ENCODE data around the gene TBC1D22A. TPM values are rescaled to one million over a fixed set of nuclear protein-coding genes. Genes with fewer than 3 reads are reported as not detected.

Gene TBC1D22A
- total and polyA plus RNA-seq, 2 experiments from 2014 or later = 9.6 to 13.3 TPM

DNA sequence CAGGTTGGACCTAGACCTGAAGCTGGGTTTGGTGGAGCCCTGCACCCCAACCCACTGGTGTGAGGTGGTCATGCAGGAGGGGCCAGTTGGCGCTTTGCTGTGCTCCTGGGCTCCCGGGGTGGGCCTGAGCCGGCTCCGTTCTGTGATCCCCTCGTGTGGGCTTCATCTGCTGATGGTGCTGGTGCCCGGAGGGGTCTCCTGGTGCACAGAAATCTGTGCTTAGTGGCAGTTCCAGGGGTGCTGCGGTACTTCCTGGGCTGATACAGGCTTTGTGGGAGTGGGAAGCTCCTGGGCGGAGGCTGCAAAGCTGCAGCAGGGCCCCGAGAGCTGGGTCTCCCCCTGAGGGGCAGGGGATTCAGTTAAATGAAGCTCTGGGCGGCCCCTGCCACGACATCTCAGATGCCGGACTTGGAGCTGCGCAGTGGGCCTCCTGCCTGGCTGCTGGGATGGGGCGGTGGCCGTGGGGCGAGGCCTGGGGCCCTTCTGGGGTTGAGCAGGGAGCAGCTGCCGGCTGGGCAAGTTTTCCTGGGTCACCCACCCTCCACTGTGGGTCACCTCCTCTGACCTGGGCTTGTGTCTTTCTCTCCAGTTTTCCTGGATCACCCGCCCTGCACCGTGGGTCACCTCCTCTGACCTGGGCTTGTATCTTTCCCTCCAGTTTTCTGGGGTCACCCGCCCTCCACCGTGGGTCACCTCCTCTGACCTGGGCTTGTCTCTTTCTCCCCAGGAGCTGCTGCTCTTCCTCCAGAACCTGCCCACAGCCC, 410.5 kb downstream of the TBC1D22A start:
- Mint-ChIP-seq H3K4me1 (no peaks in the 10 kb centered on the region), H3K9me3 (peaks cover 6% of the 10 kb centered on the region; the same call in 2 of the 3 replicates), H3K36me3 (ENCODE audit: low read depth) (peaks cover 5% of the 10 kb centered on the region), H3K27me3 (ENCODE audit: insufficient read depth, low read depth, poor library complexity) (peaks cover 3% of the 10 kb centered on the region), H3K27ac (no peak overlapping the region), H3K4me3 (no peak overlapping the region)
- H3K4me3 ChIP-seq = no peak overlapping the region
- ATAC-seq = no peak
- H3K27ac ChIP-seq (ENCODE audit: low read depth) = no peak overlapping the region
- no peaks in the 10 kb centered on the region for H3F3A ChIP-seq (replicated peaks; ENCODE audit: low read depth)
- H3K4me1 ChIP-seq (ENCODE audit: insufficient read depth) = no peaks in the 10 kb centered on the region
- H3K4me2 ChIP-seq = no peak overlapping the region
- no peak for DNase-seq (ENCODE audit: low spot score)
- TF ChIP-seq, protein P1, sequence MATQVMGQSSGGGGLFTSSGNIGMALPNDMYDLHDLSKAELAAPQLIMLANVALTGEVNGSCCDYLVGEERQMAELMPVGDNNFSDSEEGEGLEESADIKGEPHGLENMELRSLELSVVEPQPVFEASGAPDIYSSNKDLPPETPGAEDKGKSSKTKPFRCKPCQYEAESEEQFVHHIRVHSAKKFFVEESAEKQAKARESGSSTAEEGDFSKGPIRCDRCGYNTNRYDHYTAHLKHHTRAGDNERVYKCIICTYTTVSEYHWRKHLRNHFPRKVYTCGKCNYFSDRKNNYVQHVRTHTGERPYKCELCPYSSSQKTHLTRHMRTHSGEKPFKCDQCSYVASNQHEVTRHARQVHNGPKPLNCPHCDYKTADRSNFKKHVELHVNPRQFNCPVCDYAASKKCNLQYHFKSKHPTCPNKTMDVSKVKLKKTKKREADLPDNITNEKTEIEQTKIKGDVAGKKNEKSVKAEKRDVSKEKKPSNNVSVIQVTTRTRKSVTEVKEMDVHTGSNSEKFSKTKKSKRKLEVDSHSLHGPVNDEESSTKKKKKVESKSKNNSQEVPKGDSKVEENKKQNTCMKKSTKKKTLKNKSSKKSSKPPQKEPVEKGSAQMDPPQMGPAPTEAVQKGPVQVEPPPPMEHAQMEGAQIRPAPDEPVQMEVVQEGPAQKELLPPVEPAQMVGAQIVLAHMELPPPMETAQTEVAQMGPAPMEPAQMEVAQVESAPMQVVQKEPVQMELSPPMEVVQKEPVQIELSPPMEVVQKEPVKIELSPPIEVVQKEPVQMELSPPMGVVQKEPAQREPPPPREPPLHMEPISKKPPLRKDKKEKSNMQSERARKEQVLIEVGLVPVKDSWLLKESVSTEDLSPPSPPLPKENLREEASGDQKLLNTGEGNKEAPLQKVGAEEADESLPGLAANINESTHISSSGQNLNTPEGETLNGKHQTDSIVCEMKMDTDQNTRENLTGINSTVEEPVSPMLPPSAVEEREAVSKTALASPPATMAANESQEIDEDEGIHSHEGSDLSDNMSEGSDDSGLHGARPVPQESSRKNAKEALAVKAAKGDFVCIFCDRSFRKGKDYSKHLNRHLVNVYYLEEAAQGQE (IDR thresholded peaks at IDR 0.05; ENCODE audit: unreplicated experiment) = no peak
- TF ChIP-seq POLR2AphosphoS5 (IDR thresholded peaks at IDR 0.05; ENCODE audit: low read depth) (no peak), ZNF114 (CRISPR knock-in tag; IDR thresholded peaks at IDR 0.05) (no peak), EZH2phosphoT487 (IDR thresholded peaks at IDR 0.05; ENCODE audit: unreplicated experiment) (no peak), CREB1 (CRISPR knock-in tag; IDR thresholded peaks at IDR 0.05; ENCODE audit: low read depth) (no peak), NANOG (IDR thresholded peaks at IDR 0.05; ENCODE audit: borderline replicate concordance) (no peak), JUNB (IDR thresholded peaks at IDR 0.05; ENCODE audit: unreplicated experiment) (no peak), STAT1 (IDR thresholded peaks at IDR 0.05; ENCODE audit: unreplicated experiment) (no peak), ZNF331 (CRISPR knock-in tag; IDR thresholded peaks at IDR 0.05; ENCODE audit: low read depth) (no peak), EZH2 (IDR thresholded peaks at IDR 0.05; ENCODE audit: low read depth, unreplicated experiment) (no peak)
- TF ChIP-seq, protein P2, sequence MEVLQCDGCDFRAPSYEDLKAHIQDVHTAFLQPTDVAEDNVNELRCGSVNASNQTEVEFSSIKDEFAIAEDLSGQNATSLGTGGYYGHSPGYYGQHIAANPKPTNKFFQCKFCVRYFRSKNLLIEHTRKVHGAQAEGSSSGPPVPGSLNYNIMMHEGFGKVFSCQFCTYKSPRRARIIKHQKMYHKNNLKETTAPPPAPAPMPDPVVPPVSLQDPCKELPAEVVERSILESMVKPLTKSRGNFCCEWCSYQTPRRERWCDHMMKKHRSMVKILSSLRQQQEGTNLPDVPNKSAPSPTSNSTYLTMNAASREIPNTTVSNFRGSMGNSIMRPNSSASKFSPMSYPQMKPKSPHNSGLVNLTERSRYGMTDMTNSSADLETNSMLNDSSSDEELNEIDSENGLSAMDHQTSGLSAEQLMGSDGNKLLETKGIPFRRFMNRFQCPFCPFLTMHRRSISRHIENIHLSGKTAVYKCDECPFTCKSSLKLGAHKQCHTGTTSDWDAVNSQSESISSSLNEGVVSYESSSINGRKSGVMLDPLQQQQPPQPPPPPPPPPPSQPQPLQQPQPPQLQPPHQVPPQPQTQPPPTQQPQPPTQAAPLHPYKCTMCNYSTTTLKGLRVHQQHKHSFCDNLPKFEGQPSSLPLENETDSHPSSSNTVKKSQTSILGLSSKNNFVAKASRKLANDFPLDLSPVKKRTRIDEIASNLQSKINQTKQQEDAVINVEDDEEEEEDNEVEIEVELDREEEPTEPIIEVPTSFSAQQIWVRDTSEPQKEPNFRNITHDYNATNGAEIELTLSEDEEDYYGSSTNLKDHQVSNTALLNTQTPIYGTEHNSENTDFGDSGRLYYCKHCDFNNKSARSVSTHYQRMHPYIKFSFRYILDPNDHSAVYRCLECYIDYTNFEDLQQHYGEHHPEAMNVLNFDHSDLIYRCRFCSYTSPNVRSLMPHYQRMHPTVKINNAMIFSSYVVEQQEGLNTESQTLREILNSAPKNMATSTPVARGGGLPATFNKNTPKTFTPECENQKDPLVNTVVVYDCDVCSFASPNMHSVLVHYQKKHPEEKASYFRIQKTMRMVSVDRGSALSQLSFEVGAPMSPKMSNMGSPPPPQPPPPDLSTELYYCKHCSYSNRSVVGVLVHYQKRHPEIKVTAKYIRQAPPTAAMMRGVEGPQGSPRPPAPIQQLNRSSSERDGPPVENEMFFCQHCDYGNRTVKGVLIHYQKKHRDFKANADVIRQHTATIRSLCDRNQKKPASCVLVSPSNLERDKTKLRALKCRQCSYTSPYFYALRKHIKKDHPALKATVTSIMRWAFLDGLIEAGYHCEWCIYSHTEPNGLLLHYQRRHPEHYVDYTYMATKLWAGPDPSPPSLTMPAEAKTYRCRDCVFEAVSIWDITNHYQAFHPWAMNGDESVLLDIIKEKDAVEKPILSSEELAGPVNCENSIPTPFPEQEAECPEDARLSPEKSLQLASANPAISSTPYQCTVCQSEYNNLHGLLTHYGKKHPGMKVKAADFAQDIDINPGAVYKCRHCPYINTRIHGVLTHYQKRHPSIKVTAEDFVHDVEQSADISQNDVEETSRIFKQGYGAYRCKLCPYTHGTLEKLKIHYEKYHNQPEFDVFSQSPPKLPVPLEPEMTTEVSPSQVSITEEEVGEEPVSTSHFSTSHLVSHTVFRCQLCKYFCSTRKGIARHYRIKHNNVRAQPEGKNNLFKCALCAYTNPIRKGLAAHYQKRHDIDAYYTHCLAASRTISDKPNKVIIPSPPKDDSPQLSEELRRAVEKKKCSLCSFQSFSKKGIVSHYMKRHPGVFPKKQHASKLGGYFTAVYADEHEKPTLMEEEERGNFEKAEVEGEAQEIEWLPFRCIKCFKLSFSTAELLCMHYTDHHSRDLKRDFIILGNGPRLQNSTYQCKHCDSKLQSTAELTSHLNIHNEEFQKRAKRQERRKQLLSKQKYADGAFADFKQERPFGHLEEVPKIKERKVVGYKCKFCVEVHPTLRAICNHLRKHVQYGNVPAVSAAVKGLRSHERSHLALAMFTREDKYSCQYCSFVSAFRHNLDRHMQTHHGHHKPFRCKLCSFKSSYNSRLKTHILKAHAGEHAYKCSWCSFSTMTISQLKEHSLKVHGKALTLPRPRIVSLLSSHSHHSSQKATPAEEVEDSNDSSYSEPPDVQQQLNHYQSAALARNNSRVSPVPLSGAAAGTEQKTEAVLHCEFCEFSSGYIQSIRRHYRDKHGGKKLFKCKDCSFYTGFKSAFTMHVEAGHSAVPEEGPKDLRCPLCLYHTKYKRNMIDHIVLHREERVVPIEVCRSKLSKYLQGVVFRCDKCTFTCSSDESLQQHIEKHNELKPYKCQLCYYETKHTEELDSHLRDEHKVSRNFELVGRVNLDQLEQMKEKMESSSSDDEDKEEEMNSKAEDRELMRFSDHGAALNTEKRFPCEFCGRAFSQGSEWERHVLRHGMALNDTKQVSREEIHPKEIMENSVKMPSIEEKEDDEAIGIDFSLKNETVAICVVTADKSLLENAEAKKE (CRISPR knock-in tag; IDR thresholded peaks at IDR 0.05) = no peak
- TF ChIP-seq, protein P3, sequence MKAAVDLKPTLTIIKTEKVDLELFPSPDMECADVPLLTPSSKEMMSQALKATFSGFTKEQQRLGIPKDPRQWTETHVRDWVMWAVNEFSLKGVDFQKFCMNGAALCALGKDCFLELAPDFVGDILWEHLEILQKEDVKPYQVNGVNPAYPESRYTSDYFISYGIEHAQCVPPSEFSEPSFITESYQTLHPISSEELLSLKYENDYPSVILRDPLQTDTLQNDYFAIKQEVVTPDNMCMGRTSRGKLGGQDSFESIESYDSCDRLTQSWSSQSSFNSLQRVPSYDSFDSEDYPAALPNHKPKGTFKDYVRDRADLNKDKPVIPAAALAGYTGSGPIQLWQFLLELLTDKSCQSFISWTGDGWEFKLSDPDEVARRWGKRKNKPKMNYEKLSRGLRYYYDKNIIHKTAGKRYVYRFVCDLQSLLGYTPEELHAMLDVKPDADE (IDR thresholded peaks at IDR 0.05) = no peak
- TF ChIP-seq, protein P4, sequence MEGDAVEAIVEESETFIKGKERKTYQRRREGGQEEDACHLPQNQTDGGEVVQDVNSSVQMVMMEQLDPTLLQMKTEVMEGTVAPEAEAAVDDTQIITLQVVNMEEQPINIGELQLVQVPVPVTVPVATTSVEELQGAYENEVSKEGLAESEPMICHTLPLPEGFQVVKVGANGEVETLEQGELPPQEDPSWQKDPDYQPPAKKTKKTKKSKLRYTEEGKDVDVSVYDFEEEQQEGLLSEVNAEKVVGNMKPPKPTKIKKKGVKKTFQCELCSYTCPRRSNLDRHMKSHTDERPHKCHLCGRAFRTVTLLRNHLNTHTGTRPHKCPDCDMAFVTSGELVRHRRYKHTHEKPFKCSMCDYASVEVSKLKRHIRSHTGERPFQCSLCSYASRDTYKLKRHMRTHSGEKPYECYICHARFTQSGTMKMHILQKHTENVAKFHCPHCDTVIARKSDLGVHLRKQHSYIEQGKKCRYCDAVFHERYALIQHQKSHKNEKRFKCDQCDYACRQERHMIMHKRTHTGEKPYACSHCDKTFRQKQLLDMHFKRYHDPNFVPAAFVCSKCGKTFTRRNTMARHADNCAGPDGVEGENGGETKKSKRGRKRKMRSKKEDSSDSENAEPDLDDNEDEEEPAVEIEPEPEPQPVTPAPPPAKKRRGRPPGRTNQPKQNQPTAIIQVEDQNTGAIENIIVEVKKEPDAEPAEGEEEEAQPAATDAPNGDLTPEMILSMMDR (conservative IDR thresholded peaks at IDR 0.05; ENCODE audit: low read depth in 2 of 2) = no peak
- H3K79me2 ChIP-seq (replicated peaks; ENCODE audit: insufficient read depth) = no peaks in the 10 kb centered on the region
- no peaks in the 10 kb centered on the region for H4K20me1 ChIP-seq (replicated peaks; ENCODE audit: insufficient read depth)
- H3K27me3 ChIP-seq (ENCODE audit: insufficient read depth) = no peaks in the 10 kb centered on the region
- H3K9me2 ChIP-seq (ENCODE audit: insufficient read depth) = no peaks in the 10 kb centered on the region
- H2AFZ ChIP-seq = no peak overlapping the region
- no peaks in the 10 kb centered on the region for H3K36me3 ChIP-seq (ENCODE audit: insufficient read depth)
